ACHN (cell line): ENCODE measurements around the gene GPATCH4.
A peak's percentile ranks its signal among the peaks of the same experiment; 100 is the strongest.
"Not testable (repeated sequence)": the region's sequence is repeated elsewhere in the genome, so short reads cannot be mapped to it uniquely, and the experiment has no call there.

Source experiments
- DNase-seq: peaks from one replicate; pipeline ENCODE4 v3.0.0-alpha.2; 2015
- in situ Hi-C: cut with HindIII; loops from 2 replicates; pipeline ENCODE4 v1.10.0; 2017; ENCODE audit warnings: low sequenced_read_pairs, low pct_ligation_motif_present, low pct_unique_long_range_greater_than_20kb

GPATCH4 gene

DNA sequence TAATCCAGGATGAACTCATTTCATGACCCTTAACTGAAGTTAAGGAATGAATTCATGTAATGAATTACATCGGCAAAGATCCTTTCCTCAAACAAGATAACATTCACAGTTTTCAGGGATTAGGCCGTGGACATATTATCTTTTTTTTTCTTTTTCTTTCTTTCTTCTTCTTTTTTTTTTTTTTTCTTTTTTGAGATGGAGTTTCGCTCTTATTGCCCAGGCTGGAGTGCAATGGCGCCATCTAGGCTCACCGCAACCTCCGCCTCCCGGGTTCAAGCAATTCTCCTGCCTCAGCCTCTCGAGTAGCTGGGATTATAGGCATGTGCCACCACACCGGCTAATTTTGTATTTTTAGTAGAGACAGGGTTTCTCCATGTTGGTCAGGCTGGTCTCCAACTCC is 29.9 kb upstream of the GPATCH4 start:
- DNase-seq, in situ Hi-C loops: not testable (repeated sequence)

DNA sequence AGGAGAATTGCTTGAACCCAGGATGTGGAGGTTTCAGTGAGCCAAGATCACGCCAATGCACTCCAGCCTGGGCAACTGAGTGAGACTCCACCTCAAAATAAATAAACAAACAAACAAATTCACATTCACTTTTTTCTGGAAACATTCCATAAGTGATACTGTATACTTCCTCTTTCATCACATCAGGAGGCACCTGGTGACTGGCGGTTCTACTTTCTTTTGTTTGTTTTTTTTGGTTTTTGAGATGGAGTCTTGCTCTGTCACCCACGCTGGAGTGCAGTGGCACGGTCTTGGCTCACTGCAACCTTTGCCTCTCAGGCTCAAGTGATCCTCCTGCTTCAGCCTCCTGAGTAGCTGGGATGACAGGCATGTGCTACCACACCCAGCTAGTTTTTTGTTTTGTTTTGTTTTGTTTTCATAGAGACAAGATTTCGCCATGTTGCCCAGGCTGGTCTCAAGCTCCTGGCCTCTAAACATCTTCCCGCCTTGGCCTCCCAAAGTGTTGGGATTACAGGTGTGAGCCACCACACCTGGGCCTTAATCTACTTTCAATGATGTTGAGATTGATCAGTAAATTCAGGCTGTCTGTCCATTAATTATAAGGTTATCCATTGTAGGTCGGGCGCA is 28.7 kb upstream of the GPATCH4 start:
- in situ Hi-C loops = no loop called here
- no peak for DNase-seq

DNA sequence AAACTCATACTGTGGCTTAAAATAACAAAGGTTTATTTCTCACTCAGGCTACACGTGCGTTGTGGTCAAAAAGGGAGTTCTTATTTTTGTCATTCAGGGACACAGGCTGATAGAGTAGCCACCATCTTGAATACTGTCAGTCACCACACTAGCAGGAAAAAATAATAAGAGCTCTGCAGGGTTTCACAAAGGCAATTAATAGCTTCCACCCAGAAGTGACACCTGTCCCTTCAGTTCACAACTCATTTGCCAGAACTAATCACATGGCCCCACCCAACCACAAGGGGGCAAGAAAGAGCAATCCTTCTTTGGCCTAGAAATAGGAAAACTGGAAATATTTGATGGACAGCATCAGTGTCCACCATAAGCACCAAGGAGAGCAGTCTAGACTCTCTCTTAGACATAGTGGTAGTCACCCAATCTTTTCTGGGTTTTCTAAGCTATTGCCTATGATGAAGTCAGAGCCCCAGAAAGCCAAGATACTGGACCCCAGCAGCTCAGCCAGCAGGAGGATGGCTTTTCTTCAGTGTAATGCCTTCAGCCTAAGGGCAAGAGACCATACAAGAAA is 26.1 kb upstream of the GPATCH4 start:
- peak; percentile 73 for DNase-seq
- in situ Hi-C loops = no loop called here

DNA sequence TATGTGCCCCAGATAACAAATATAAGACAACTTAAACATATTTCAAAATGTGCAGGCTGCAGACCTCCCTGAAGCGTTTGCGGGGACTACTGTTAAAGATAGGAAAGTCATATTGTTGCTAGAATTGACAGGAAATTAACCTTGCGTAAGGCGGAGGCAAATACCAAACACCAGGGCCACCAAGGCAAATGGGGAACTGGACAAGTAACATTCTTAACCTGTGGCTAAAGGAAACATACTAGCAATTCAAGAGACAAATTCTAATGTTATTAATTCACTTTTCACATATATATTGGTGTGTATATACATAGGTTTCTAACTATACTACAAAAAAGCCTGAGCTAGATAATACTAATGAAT is 24.8 kb upstream of the GPATCH4 start:
- in situ Hi-C loops = no loop called here
- DNase-seq = no peak

DNA sequence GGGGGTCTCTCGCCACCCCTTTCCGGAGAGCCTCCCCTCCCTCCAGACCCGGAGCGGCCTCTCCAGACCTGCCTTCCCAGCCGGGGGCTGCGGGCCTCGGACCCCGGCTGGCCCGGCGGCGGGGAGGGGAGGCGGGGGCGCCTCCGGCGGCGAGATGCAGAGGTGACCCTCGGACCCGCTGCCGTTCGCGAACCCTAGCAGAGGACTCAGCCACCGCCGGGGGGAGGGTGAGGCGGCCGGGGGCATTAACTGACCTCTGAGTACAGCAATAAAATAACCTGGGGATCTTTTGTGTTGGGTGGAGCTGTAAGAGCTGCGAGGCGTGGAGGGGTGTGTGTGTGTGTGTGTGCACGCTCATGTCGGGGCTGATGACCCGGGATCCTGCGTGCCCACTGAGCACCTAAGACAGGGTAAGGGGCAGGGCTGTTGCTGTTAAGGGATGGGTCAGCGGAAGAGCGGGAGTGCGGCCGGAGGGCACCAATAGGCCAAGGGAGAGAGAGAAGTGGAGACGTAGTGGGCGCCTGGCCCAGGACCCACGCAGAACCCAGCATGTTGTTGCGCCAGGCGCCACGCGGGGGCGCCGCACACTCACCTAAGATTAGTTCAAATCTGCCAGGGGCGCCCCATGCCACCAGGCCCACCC is 24.3 kb upstream of the GPATCH4 start:
- in situ Hi-C loops = no loop called here
- peak; percentile 53 for DNase-seq

DNA sequence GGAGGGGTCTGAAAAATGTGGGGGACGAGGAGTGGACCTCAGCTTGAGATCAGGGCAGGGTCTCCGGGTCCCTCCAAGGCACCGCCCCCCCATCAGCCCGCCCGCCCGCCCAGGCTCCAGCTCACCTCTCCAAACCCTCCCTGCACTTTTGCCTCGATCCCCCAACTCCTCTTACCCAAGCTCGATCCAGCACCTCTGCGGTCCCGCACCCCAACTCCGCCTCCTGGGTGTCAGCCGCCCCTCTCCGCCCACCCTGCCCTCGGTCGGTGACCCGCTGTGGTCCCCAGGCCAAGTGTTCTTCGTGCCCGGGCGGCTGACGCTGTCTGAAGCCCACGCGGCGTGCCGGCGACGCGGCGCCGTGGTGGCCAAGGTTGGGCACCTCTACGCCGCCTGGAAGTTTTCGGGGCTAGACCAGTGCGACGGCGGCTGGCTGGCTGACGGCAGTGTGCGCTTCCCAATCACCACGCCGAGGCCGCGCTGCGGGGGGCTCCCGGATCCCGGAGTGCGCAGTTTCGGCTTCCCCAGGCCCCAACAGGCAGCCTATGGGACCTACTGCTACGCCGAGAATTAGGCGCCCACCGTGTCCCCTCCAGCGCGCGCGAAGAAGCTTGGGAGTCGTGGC is 23.6 kb upstream of the GPATCH4 start:
- in situ Hi-C loops = no loop called here
- no peak for DNase-seq

DNA sequence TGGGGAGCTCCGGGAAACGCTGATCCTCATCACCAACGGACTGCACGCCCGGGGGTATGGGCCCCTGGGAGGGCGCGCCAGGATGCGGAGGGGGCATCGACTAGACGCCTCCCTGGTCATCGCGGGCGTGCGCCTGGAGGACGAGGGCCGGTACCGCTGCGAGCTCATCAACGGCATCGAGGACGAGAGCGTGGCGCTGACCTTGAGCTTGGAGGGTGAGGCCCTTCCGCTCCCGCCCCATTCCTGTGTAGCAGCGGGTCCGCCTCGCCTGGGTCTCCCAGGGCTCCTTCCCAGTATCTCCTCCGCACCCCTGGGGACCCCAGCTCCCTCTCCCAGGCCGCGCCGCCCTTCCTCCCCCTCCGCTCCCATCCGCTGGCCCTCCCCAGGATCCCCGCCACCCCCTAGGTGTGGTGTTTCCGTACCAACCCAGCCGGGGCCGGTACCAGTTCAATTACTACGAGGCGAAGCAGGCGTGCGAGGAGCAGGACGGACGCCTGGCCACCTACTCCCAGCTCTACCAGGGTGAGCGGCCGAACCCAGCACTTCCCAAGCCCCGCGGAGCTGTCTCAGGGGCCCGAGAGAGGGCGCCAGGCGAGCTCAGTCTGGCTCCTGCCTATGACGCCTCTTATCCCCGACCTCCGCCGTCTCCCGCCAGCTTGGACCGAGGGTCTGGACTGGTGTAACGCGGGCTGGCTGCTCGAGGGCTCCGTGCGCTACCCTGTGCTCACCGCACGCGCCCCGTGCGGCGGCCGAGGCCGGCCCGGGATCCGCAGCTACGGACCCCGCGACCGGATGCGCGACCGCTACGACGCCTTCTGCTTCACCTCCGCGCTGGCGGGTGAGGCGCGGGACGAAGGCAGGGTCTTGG is 22.9 kb upstream of the GPATCH4 start:
- in situ Hi-C loops = no loop called here

DNA sequence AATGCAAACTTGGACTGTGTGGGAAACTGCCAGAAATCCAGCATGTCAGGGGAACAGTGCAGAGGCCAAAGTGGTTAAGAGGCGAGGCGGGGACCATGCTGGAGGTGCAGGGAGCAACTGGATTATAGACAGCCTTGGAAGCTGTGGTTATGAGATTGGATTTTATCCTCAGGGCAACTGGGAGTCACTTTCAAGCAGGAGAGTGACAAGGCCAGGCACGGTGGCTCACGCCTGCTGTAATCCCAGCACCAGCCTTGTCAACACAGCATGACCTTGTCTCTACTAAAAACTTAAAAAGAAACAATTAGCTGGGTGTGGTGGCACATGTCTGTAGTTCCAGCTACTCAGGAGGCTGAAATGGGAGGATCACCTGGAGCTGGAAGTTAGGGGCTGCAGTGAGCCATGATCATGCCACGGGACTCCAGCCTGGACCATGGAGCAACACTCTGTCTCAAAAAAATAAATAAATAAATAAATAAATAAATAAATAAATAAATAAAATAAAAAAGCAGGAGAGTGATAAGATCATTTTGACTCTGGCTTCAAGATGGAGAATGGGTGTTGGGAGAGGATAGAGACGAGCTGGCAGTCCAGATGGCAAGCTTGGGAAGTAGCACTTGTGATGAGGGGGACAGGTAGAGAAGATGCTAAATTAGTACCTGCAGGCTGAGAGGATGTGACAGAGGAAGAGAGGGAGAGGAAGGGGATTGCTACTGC is 21.5 kb upstream of the GPATCH4 start:
- DNase-seq = no peak
- in situ Hi-C loops = no loop called here

More for the DNA sequence above, 22.9 kb upstream of the GPATCH4 start:
- DNase-seq = peak; percentile 61

DNA sequence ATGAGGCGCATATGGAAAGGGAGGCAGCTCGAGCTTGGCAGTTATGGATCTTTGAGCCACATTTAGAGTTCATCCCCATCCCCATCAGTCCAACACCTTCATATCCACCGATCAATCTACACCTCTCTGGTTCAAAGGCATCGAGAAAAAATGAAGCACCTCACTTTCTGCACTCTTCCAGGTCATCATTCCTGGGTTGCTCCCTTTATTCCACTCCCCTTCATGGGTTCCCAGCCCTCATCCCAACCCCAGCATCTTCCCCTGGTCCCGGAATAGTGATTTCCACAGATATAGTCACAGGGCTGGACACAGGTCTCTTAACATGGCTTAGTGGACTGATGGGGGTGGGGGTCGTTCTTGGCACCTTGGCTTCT is 18.3 kb upstream of the GPATCH4 start:
- in situ Hi-C loops = no loop called here

DNA sequence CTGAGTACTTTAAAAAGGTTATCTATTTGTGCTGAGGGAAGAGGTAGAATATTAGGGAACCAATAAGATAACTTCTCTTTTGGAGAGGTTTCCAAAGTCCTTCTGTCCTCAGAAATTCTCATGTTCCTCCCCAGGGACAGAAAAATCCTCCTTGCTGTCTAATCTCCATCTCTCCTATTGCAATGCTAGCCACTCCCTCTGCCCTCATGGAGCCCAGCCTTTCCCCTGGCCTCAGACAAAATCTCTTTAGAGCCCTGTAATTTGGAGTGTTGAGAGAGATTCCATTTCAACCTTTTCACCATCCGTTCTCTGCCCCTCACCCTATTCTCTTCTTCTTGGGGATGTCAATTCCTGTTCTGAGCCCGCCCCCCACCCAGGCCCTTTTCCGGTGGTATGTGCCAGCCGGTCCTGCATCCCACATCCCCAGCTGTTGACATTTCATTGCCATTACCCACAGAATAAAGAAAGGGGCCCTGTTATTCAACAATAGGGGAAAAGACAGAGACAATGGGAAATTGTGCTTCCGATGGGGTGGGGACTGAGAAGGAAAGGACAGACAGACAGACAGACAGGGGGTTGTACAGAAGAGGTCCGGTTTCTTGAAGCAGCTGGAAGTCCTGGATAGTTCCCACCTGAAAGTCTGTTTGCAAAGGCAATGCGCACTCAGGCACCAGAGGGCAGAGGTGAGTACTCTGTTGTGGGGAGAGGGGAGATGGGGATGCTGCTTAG is 17.7 kb upstream of the GPATCH4 start, which contains the start of gene HAPLN2:
Gene HAPLN2 (plus strand): TSS at position 563 of the 729 bp plus-strand sequence. CDS start 4,076 bp downstream, outside the sequence.
- in situ Hi-C loops = no loop called here
- peak; percentile 34 for DNase-seq

More for the DNA sequence above, 18.3 kb upstream of the GPATCH4 start:
- DNase-seq = no peak

DNA sequence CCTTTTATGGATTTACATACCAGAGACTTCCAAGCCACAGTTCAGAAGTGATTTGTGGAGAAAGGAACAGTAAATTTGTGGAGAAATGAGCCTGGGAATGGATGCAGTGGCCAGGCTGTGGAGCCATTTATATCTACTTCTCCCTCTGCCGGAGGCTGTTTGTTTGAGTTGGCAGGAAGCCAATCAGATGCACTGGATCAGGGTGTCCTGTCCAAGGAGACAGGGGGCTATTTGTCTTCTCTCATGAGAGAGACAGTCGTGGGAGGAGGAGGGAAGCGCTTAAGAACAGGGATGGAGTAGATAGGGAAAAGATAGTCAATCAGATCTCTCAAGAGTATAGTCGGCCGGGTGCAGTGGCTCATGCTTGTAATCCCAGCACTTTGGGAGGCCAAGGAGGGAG is 15.2 kb upstream of the GPATCH4 start:
- no peak for DNase-seq
- in situ Hi-C loops = no loop called here

DNA sequence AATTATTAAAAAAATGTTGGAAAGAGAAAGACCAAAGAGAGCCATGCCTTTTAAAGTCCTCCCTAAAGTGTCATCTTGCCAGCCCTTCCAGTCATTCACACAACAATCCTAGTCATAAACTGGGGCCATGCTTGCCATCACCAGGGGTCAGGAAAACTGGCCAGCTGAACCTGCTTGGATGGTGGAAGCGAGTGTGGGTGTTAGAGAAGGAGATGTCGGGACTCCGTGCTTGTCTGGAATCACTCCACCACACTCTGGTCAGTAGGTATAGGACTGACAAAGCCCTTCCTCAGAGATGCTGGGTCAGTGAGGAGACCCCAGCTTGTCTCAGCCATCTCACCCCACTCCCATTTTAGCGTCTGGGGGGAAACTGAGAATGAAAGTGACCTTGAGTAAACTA is 14.7 kb upstream of the GPATCH4 start:
- in situ Hi-C loops = no loop called here
- DNase-seq = no peak

DNA sequence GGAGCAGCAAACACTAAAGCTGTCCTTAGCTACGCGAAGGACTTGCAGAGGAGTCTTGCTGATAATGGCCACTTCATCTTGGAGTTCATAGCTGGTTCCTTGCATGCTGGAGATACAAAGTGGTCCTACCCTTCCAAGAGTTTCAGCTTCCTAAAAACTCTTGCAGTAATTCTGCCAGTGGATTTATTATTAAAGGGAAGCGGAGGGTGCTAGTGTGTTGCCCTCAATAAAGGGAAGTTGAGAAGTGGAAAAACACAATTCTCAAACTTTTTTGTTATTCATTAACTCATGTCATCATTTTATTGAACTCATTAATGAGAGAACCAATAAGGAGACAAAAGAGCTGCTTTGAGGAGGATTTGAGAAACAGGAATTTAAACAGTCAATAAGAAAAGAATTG is 11.4 kb upstream of the GPATCH4 start:
- no peak for DNase-seq
- in situ Hi-C loops = no loop called here

DNA sequence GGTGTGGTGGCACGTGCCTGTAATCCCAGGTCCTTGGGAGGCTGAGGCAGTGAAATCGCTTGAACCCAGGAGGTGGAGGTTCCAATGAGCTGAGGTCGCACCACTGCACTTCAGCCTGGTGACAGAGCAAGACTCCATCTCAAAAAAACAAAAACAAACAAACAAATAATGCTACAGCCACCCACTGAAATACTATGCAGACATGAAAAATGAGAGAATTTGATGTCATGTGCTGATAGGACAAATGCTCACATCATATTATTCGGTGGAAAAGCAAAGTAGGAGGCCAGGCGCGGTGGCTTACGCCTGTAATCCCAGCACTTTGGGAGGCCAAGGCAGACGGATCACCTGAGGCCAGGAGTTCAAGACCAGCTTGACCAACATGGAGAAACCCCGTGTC is 8.8 kb upstream of the GPATCH4 start:
- in situ Hi-C loops = not testable (repeated sequence)

DNA sequence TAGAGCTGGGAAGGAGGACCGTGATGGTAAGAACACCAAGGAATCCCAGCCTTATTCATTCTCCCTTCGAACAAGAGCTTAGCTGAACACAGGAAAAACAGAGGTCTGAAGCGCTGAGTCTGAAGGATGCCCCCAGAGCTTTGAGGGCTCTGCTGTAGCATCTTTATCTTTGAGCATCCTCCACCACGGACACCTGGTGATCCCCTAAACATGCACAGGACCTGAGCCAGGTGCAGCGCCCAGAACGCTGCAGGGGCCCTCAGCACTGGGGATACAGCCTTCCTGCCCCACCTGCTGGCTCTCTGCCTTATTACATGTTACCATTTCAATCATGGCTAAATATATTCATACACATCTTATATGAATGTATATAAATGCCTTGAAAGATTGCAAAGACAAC is 7.7 kb upstream of the GPATCH4 start:
- peak; percentile 55 for DNase-seq
- in situ Hi-C loops = no loop called here

More for the DNA sequence above, 8.8 kb upstream of the GPATCH4 start:
- not testable (repeated sequence) for DNase-seq

DNA sequence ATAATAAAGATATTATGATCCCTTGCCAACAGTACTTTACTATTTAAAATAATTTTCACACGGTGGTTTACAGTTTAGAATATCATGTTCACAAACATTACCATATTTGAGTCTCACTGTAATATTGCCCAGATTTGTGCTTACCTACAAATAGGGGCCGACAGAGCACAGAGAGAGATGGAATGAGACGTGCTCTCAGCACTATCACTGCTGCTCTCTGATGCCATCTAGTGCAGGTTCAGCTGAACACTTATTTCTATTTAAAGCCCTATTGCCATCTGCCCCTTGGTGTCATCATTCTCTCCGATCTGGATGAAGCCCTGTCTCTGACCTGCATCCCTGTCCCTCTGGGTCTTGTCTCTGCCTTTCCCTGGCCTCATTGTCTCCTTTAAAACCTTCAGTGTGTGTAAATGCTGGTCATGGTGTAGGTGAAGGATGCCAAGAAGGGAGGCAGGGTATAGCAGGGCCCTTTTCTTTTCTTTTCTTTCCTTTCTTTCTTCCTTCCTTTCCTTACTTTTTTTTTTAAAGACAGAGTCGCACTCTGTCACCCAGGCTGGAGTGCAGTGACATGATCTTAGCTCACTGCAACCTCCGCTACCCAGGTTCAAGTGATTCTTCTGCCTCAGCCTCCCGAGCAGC is 6.9 kb upstream of the GPATCH4 start:
- peak; percentile 79 for DNase-seq

DNA sequence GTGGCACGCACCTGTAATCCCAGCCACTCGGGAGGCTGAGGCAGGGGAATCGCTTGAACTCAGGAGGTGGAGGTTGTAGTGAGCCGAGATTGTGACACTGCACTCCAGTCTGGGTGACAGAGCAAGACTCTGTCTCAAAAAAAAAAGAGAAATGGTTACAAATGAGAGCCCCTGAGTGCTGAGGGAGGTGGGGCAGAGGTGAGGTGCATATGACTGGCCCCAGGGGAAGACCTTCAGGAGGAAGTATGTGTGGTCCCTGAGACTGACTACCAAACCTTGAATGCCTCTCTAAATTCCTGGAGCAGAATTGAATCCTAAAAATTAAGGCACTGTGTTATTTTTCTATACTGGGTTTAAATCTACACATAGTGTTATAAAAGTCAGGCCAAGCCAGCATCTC is 6.1 kb upstream of the GPATCH4 start:
- DNase-seq, in situ Hi-C loops: not testable (repeated sequence)

More for the DNA sequence above, 6.9 kb upstream of the GPATCH4 start:
- in situ Hi-C loops = no loop called here
